HG03045 (cell line): Measurements from ENCODE around the gene ADAMTS18.
"Not testable (repeated sequence)": the region's sequence is repeated elsewhere in the genome, so short reads cannot be mapped to it uniquely, and the experiment has no call there.

Source experiments
- ATAC-seq: cut with Tn5 transposase; IDR thresholded peaks from one replicate; pipeline ENCODE4 v1.9.1; 2021; ENCODE audit warnings: mild to moderate bottlenecking, moderate library complexity; ENCODE audit not compliant: unreplicated experiment

The ADAMTS18 gene, protein sequence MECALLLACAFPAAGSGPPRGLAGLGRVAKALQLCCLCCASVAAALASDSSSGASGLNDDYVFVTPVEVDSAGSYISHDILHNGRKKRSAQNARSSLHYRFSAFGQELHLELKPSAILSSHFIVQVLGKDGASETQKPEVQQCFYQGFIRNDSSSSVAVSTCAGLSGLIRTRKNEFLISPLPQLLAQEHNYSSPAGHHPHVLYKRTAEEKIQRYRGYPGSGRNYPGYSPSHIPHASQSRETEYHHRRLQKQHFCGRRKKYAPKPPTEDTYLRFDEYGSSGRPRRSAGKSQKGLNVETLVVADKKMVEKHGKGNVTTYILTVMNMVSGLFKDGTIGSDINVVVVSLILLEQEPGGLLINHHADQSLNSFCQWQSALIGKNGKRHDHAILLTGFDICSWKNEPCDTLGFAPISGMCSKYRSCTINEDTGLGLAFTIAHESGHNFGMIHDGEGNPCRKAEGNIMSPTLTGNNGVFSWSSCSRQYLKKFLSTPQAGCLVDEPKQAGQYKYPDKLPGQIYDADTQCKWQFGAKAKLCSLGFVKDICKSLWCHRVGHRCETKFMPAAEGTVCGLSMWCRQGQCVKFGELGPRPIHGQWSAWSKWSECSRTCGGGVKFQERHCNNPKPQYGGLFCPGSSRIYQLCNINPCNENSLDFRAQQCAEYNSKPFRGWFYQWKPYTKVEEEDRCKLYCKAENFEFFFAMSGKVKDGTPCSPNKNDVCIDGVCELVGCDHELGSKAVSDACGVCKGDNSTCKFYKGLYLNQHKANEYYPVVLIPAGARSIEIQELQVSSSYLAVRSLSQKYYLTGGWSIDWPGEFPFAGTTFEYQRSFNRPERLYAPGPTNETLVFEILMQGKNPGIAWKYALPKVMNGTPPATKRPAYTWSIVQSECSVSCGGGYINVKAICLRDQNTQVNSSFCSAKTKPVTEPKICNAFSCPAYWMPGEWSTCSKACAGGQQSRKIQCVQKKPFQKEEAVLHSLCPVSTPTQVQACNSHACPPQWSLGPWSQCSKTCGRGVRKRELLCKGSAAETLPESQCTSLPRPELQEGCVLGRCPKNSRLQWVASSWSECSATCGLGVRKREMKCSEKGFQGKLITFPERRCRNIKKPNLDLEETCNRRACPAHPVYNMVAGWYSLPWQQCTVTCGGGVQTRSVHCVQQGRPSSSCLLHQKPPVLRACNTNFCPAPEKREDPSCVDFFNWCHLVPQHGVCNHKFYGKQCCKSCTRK (N-terminal part only)

DNA sequence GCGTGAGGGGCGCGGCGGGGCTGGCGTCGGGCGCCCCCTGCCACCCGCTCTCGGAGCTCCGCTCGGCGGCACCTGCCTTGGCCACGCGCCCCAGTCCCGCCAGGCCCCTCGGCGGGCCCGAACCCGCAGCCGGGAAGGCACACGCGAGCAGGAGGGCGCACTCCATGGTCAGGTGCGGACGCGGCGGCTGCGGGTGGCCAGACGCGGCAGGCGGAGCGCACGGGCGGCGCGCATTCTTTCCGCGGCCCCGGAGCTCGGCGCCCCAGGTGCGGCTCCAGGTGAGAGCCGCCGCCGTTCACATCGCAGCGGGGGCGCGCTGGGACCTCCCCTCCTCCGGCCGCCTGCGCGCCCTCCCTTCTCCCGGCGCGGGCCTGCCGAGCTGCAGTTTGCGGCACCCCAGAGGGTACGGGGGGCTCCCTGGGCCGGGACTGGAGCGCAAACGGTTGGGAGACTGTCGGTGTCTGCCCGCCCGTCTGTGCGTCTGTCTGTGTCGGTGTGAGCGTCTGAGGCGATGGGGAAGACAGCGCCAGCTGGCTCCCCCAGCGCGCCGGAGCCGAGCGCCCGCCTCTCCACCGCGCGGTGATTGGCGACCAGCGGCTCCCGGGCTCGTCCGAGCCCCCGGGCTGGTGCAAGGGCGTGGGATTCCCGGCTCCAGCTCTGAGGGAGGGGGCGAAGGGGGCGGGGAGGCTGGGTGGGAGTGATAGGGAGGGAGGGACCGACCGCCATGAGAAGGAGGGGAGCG lies at the start of gene ADAMTS18:
Gene ADAMTS18, minus strand, starts transcription at position 505 of the 742 bp plus-strand sequence. Its CDS starts 339 bp downstream, at position 166.
- ATAC-seq, result no peak

DNA sequence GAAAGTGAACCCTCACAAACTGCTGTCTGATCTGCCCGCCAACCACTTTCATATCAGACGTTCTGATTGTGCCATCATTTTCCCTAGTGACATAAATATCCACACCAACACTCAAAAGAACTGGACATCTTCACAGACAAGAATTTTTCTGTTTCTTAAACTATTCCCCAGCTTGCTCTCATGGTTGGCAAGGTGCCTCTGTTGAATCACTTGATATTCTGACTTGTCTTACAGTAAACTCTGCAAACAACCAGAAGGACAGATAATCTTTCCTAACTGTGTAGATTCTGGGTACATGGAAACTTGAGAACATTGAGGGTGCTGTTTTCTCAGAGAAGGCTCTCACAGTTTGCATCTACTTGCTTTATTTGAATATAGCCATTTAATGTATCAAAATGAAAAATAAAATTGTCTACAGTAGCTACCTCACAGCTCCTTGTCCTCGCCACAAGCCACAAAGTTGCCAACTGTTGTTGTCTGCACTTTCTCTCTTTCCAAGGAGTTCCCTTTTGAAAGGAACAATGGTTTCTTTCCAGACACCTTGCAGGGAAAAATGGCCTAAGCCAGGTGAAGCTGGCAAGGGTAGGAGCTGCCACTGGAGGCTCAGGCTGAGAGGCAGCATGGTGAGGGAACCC lies 46.0 kb upstream of the ADAMTS18 start:
- no peak for ATAC-seq

DNA sequence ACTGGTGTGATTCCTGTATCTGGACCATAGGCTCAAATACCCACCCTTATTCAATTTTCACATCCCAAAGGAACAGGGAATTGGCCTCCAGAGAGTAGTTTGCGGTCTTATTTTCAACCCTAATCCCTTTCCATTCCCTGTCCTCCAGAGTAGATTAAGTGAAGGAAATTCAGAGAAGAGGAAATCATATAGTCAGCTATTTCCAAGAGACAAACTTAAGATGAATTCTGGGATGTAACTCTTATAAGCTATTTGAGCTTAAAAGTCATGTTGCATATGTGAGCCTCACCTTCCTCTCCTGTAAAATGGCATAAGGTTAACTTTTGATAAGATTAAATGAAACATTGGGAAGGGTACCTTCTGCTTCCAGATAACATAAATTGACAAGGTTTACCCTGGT lies 37.4 kb upstream of the ADAMTS18 start:
- ATAC-seq, result no peak

DNA sequence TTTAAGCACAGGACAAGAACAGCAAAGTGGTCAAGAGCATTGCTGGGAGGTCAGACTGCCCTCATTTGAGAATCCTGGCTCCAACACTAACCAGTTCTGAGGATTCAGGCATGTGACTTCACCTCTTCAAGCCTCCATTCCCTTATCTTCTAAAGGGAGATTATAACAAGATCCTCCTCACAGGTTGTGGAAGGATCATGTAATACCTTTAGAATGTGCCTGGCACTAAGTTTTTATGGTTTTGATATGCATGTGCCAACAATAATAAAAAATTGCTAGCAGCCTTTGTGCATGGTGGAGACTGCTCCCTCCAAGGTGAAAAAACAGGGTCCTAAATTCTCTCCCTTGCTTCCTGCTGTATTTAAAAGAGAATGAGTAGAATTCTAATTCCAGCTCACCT lies 36.0 kb upstream of the ADAMTS18 start:
- no peak for ATAC-seq

DNA sequence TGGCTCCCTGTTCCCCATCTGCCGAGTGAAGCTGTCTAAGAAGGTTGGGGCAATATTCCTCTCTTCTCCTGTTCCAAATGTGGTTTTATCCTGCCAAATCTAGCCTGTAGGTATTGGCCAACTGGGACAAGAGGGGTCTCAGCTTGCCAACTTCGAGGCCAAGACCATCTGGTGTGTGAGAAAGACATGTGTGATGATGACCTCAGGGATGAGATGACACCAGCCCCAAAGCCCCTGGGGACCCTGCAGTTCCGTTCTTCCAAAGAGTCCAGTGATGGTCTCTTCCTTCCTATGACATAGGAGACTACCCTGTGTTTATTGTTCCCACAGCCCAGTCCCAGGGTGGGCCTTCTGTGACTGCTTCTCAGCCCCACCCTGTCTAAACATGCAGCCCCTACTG lies 34.8 kb upstream of the ADAMTS18 start:
- no peak for ATAC-seq

DNA sequence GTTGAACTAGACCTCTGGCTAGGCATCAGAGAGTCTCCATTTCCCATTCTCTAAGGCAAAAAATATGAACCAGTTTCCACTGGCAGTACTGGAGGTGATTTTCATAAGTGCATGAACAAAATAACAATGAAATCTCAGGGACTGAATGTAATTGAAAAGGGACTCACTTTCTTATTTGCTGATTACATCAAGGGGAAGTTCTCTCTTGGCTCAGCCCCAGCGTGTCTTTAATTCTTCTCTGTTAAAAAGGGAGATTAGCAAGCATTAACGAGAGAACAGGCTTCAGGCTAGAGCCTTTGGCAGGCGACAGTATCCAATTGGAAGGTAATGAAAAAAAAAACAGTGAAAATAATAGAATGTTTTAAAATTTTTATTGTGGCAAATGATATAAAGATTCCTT lies 34.0 kb upstream of the ADAMTS18 start:
- ATAC-seq, result no peak

DNA sequence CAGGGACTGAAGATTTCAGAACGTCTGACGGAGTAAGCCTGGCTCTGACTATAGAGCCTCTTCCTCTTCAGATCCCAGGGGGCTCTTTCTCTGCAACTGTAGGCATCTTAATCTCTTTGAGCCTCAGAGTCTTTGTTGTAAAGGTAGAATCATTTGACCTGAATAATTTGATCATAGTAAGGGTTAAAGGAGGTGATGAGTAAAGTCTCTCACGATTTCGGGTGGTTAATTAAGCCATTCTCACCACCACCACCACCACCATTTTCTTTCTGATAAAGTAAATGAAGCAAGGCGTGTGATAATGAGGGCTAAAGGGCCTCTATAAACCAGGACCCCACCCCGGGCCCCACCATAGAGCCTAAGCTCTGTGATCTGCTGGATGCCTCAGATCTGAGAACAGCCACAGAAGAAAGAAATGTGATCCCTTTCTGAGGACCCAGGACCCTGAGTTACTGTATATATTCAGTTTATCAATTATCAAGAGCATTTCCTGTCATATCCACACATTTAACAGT lies 33.0 kb upstream of the ADAMTS18 start:
- ATAC-seq, result no peak

DNA sequence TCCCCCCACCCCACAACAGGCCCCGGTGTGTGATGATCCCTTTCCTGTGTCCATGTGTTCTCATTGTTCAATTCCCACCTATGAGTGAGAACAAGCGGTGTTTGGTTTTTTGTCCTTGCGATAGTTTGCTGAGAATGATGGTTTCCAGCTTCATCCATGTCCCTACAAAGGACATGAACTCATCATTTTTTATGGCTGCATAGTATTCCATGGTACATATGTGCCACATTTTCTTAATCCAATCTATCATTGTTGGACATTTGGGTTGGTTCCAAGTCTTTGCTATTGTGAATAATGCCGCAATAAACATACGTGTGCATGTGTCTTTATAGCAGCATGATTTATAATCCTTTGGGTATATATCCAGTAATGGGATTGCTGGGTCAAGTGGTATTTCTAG lies 28.8 kb upstream of the ADAMTS18 start:
- ATAC-seq, result not testable (repeated sequence)

DNA sequence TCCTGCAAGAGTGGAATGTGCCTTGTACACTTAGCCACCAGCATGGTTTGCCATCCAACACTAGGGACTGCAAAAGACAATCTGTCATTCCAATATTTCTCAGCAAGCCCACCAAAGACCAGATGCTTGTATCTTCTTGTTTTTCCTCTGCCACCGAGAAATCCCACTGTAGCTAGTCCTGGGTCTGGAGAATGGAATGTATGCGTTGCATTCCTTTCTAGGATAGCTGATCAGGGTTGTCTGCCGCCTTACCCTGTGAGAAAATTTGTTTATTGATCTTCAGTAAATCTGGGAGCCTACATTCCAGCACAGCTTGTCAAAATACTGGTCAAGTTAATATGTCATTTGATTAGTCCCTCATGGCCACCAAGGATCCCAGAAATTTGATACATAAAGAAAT lies 28.1 kb upstream of the ADAMTS18 start:
- no peak for ATAC-seq

DNA sequence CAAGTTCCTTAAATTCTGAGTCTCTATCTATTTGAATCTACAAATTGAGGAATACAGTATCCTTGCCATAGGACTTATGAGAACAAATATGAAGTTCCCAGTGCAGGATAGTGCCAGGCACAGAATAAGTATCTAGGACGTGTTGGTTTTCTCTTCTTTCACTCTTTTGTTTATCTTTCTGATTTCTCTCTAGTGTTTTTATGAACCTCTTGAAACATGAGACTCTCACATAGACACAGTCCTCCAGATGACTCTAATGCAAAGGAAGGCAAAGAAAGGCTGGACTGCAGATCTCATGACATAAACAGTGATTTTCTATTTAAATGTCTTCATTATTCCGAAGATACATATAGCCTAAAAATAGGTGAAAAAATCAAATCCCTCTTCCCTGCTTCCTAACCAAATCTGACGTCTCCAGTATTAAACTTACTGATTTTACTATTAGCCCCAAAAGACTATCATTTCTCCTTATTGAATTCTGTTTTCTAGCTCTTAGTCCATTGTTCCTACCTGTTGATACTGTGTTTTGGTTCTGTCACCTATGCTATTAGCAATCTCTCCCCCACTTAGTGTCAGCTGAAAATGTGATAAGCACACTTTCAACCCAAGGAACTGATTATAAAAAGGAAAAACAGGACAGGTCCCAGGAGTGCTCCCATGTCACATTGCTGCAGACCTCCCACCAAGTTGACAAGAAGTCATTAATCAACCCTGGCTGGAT lies 24.9 kb upstream of the ADAMTS18 start:
- no peak for ATAC-seq

DNA sequence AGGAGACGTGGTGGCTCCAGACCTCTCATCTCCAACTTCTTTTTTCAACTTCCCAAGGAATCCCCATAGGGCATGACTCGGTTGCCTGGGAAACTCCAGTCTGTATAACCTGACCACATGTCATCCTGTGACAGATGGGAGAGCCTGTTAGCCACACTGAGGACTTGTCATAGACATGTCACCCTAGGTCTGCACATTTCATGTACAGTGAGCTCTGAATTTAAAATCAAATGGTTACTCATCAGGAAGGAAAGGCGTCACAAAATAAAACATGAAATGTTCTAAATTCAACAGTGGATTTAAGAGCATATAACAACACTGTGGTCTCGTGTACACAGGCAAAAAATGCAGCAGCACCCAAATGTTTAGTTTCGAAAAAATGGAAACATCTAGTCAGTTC lies 22.2 kb upstream of the ADAMTS18 start:
- no peak for ATAC-seq

DNA sequence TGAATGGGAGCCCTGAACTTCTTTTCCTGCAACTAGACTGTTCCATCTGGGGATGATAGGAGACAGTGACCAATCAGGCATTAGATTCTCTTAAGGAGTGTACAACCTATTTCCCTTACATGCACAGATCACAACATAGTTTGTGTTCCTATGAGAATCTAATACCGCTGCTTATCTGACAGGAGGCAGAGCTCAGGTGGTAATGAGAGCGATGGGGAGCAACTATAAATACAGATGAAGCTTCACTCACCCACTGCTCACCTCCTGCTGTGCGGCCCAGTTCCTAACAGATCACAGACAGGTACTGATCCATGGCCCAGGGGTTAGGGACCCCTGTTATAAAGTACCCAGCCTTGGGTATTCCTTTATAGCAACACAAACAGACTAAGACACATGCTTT lies 17.4 kb upstream of the ADAMTS18 start:
- no peak for ATAC-seq

DNA sequence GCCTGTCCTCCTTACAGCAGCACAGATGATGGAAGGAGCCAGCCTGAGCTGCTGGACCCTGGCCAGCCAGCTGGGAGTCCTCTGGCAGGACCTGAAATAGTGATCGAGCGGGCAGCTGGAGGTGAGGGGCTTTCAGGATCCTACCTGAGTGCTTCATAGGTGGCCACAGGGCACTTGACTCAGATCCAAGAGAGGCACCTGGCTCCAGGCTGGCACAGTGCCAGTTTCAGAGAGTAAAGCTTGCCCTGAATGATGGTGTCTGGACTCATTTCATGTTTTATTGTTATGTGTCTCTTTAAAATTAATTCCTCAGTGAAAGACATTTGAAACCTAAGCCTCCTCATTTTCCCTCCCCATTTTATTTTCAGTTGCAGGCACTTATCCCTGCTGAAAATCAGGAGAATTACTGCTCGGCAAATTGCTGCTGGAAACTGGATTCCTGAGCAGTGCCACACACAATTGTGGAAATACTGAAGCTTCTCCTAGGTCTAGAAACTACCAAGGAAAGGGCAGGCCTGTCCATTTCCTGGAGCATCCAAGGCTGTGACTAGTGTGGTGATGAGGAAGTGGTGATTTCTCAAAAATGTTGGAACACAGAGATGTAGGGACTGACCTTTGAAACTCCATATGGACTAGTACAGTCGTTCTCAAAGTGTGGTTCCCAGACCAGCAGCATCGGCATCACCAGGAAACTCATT lies 16.1 kb upstream of the ADAMTS18 start:
- no peak for ATAC-seq

DNA sequence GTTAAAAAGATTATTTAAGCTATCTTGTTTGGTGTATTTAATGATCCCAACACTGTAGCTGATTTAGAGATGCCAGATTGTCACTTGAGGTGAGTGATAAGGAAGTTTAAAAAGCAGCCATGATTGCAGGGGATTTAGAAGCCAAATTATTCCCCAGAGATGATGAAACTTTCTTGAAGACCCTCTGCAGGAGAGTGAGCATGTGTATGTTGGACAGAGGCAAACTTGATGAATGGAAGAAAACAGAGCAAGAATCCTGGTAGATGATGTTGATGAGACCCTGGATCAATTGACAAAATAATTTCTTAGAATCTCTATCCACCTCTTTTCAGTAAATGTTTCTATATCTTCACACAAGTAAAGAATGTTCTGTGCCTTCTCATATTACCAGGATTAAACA lies 14.4 kb upstream of the ADAMTS18 start:
- no peak for ATAC-seq

DNA sequence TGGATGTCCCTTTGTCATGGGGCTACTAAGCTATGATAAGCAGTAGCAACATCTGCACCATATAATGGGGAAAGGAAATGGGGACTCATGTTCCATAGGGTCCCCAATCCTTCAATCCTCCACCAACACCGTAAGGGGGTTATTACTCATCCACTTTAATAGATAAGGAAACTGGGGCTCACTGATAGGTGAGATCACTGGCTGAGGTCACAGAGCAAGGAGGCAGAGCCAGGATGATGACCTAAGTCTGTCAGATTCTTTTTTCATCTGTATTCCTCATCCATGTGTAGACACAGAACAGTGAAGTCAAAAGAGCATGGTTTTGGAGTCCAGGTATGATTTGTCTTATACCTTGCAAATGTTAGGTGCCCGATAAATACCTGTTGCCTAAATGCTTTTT lies 10.5 kb upstream of the ADAMTS18 start:
- ATAC-seq, result no peak

DNA sequence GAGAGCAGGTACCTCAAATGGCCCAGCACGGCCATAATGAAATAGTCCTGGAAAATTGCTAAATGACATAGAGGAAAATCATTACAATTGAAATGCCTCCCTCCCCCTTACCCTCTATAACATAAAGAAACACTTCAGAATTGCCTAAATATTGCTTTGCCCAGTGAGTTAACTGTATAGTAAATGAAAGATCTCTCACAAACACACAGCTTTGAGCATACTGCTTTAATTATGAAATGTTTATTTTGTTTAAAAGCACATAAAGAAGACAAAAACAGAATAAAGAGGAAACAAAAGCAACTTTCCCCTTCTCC lies 9.3 kb upstream of the ADAMTS18 start:
- ATAC-seq, result no peak

DNA sequence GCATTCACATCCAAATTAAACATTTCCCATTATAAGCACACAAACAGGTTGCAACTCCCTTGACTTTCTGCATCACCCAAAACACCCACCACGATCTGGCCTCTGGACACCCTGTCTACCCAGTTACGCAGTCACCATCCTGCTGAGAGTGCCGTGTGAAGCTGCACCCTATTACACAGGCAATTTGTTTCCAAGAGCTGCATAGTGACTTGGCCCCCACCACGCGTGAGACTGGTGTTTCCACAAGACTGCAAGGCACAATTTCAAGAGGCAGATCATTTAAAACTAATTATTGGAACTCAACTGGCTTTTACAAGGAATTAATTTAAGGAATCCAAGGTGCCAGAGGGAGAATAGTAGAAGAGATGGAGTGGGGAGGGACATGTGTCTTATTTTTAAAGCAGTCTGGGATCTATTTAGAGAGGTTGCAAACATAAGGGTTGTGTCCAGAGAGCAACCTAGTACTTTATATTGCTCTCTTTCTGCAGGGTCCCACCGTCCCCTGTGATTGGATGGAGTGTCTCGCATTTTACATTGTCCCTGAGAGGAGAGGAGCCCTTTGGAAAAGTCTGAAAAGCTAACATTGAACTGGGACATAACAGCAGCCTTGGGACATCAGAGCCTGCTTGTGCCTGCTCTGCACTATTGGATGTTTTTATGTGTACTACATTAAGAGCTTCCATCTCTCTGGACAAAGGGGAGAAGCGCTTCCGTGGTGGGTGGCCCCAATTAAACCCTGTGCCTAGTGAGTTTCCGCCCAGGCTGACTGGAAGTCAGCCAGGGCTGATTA lies 8.7 kb upstream of the ADAMTS18 start:
- no peak for ATAC-seq

DNA sequence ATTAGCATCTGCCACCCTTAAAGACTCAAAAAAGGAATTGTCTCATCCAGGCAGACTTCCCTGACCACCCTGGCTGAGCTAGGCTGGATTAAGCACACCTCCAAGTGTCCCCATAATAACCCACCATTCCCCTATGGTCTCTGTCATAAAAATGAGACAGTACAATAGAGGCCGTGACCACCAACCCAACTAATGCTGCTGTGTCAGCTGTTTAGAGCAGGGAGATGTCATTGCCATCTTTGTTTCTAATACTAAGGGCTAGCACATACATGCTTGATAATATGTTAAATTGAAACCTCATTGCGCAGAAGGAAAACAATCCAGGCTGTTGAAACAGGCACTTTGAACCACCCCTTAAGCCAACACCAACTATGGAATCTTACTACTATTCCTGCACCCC lies 7.2 kb upstream of the ADAMTS18 start:
- ATAC-seq, result no peak
